Measurements from ENCODE around the gene RTN4RL1.
"Not testable (repeated sequence)": the region's sequence is repeated elsewhere in the genome, so short reads cannot be mapped to it uniquely, and the experiment has no call there.

RTN4RL1 gene

DNA sequence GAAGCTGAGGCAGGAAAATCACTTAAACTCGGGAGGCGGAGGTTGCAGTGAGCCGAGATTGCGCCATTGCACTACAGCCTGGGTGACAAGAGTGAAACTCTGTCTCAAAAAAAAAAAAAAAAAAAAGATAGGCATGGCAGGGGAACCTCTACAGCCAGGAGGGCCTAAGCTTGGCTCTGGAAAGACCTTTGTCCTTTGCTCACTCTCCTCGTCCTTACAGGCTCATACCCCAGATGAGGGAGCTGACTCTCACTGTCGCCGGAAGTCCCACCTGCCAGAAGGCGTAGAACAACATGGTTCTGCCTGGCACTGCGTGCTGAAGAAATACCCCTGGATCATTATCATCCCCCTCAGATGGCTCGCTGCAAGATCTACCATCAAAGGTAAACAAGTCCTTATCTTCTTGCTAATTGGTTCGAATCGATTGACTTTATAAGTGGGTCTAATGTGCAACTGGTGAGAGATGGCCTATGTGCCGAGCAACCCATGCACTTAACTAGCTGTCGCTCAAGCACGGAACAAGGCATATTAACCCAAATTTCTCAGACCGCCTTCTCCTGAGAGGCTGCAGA lies 29.7 kb downstream of the RTN4RL1 start:
- Histone ChIP-seq H3K27me3 (ENCODE audit: insufficient read depth, low read length) (peaks cover 49% of the 10 kb centered on the region), H3K27ac (ENCODE audit: low read depth, low read length) (no peak overlapping the region), H3K4me1 (ENCODE audit: insufficient read depth, low read length) (peaks cover 21% of the 10 kb centered on the region), H3K4me3 (ENCODE audit: low read length) (no peak overlapping the region), H3K9ac (ENCODE audit: low read depth, low read length) (no peak overlapping the region), H3K36me3 (ENCODE audit: insufficient read depth, low read length) (no peaks in the 10 kb centered on the region), H3K9me3 (ENCODE audit: insufficient read depth, low read depth, low read length) (no peaks in the 10 kb centered on the region)
- 91% methylated on average over 16 of the region's 16 CpGs for WGBS

GRCh38 chr17:1994707-1995106 lies 30.4 kb downstream of the RTN4RL1 start:
- Histone ChIP-seq H3K4me3 (ENCODE audit: low read length) (no peak overlapping the region), H3K4me1 (ENCODE audit: insufficient read depth, low read length) (peaks cover 16% of the 10 kb centered on the region), H3K9ac (ENCODE audit: low read depth, low read length) (no peak overlapping the region), H3K9me3 (ENCODE audit: insufficient read depth, low read depth, low read length) (no peaks in the 10 kb centered on the region), H3K27ac (ENCODE audit: low read depth, low read length) (no peak overlapping the region), H3K36me3 (ENCODE audit: insufficient read depth, low read length) (no peaks in the 10 kb centered on the region), H3K27me3 (ENCODE audit: insufficient read depth, low read length) (peaks cover 43% of the 10 kb centered on the region)
- WGBS: 92% methylated on average over 4 of the region's 4 CpGs

DNA sequence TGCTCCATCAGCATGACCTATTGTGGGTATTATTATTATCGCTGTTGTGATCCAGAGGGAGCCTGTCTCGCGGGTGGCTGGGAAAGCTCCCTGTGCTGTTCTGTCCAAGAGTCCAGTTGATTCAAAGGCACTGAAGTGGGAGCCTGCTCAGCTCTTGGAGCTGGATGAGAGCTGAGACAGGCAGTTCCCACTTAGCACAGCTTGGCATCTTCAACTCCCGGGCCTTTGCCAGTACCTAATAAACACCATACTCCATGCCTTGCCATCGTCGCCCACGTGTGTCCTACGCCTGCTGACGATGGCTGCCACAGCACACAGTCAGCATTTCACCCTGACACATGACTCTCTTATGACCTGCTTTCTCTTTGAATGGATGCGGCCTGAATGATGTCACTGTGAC lies 32.6 kb downstream of the RTN4RL1 start:
- H3K4me1 ChIP-seq (ENCODE audit: insufficient read depth, low read length): peaks cover 15% of the 10 kb centered on the region
- WGBS: 86% methylated on average over 10 of the region's 10 CpGs
- no peak overlapping the region for H3K27ac ChIP-seq (ENCODE audit: low read depth, low read length)
- no peaks in the 10 kb centered on the region for H3K36me3 ChIP-seq (ENCODE audit: insufficient read depth, low read length)
- H3K9ac ChIP-seq (ENCODE audit: low read depth, low read length): no peak overlapping the region
- H3K27me3 ChIP-seq (ENCODE audit: insufficient read depth, low read length): peaks cover 26% of the 10 kb centered on the region
- H3K4me3 ChIP-seq (ENCODE audit: low read length): no peak overlapping the region
- H3K9me3 ChIP-seq (ENCODE audit: insufficient read depth, low read depth, low read length): no peaks in the 10 kb centered on the region

DNA sequence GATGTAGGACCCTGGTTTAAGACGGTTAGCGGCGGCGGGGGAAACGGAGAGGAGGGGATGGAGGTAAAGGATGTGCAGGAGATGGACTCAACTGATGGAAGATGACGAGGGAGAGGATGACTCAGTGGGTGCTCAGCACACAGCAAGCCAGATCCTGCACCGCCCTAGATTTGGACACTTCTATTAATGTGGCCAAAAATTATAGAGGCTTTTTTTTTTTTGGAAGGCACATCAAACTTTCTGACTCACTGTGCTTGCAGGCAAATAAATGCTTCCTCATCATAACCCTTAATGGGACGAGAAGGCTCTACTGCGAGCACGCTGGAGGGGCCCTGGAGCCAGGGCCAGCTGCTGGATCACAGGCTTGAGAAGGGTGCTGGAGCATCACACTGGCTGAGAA lies 36.0 kb downstream of the RTN4RL1 start:
- WGBS: 92% methylated on average over 10 of the region's 10 CpGs
- H3K27ac ChIP-seq (ENCODE audit: low read depth, low read length): no peak overlapping the region

DNA sequence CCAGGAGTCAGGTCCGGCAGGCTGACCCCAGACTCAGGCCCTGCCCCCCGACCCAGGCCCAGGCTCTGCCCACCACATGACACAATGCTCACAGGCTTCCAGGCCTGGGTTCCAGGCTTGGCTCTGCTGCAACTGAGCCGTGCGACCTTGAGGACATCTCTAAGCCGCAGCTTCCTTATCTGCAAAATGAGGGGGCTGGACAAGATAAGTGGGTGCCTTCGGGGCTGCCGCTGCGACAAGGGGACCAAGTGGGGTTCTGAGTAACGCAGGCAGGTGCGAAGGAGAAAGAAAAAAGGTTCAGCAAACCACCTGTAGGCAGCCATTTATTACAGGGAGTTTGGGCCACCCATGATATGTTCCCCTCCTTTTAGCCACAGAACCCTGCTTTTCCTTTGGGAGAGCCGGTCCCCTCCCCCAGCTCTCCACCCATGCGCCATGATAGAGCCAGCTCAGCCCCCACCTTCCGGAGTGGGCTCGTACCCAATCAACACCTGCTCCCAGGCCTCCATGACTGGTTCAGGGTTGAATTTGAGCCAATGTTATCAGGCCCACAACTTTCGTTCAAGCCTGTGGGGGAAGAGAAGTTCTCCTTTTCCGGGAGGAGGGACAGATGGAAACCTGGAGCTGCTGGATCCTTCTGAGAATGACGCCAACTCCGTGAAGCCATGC lies 38.2 kb downstream of the RTN4RL1 start:
- 91% methylated on average over 18 of the region's 18 CpGs for WGBS
- Histone ChIP-seq H3K9ac (ENCODE audit: low read depth, low read length) (no peak overlapping the region), H3K4me1 (ENCODE audit: insufficient read depth, low read length) (no peaks in the 10 kb centered on the region), H3K9me3 (ENCODE audit: insufficient read depth, low read depth, low read length) (no peaks in the 10 kb centered on the region), H3K36me3 (ENCODE audit: insufficient read depth, low read length) (no peaks in the 10 kb centered on the region), H3K27ac (ENCODE audit: low read depth, low read length) (no peak overlapping the region), H3K27me3 (ENCODE audit: insufficient read depth, low read length) (peaks cover 4% of the 10 kb centered on the region), H3K4me3 (ENCODE audit: low read length) (no peak overlapping the region)

More for the DNA sequence above, 36.0 kb downstream of the RTN4RL1 start:
- peaks cover 2% of the 10 kb centered on the region; the same call in 1 of the 2 replicates for H3K27me3 ChIP-seq (ENCODE audit: insufficient read depth, low read length)
- no peaks in the 10 kb centered on the region for H3K4me1 ChIP-seq (ENCODE audit: insufficient read depth, low read length)
- no peak overlapping the region for H3K9ac ChIP-seq (ENCODE audit: low read depth, low read length)
- H3K4me3 ChIP-seq (ENCODE audit: low read length): no peak overlapping the region
- H3K9me3 ChIP-seq (ENCODE audit: insufficient read depth, low read depth, low read length): no peaks in the 10 kb centered on the region
- no peaks in the 10 kb centered on the region for H3K36me3 ChIP-seq (ENCODE audit: insufficient read depth, low read length)

GRCh38 chr17:1985686-1986085 lies 39.4 kb downstream of the RTN4RL1 start:
- Histone ChIP-seq H3K27ac (ENCODE audit: low read depth, low read length) (no peak overlapping the region), H3K4me1 (ENCODE audit: insufficient read depth, low read length) (no peaks in the 10 kb centered on the region)

DNA sequence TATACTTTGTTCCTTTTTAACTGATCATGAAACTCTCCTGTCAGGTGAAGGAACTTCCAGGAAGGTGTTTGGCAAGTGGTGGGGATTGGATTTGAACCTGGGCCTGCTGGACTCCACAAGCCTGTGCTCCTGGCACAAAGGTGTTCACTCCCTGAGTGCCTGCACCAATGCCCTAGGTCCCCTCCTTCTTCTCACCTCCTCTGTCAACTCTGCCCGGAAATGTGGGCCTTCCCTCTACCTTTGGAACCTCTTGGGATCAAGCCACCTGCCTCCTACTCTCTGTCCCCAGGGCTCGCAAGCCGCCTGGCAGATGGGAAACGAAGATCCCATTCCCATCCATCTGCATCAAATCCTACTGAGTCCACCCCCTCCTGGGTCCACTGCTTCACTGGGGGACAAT lies 40.0 kb downstream of the RTN4RL1 start:
- H3K4me3 ChIP-seq (ENCODE audit: low read length): no peak overlapping the region
- H3K4me1 ChIP-seq (ENCODE audit: insufficient read depth, low read length): no peaks in the 10 kb centered on the region
- no peak overlapping the region for H3K9ac ChIP-seq (ENCODE audit: low read depth, low read length)
- peaks cover 4% of the 10 kb centered on the region; the same call in 1 of the 2 replicates for H3K27me3 ChIP-seq (ENCODE audit: insufficient read depth, low read length)
- no peaks in the 10 kb centered on the region for H3K9me3 ChIP-seq (ENCODE audit: insufficient read depth, low read depth, low read length)
- H3K36me3 ChIP-seq (ENCODE audit: insufficient read depth, low read length): no peaks in the 10 kb centered on the region
- H3K27ac ChIP-seq (ENCODE audit: low read depth, low read length): no peak overlapping the region
- WGBS: 88% methylated on average over 4 of the region's 4 CpGs

More at GRCh38 chr17:1985686-1986085, 39.4 kb downstream of the RTN4RL1 start:
- H3K27me3 ChIP-seq (ENCODE audit: insufficient read depth, low read length): peaks cover 4% of the 10 kb centered on the region; the same call in 1 of the 2 replicates
- 51% methylated on average over 4 of the region's 4 CpGs for WGBS
- no peak overlapping the region for H3K4me3 ChIP-seq (ENCODE audit: low read length)
- no peak overlapping the region for H3K9ac ChIP-seq (ENCODE audit: low read depth, low read length)
- no peaks in the 10 kb centered on the region for H3K36me3 ChIP-seq (ENCODE audit: insufficient read depth, low read length)
- H3K9me3 ChIP-seq (ENCODE audit: insufficient read depth, low read depth, low read length): no peaks in the 10 kb centered on the region

GRCh38 chr17:1982793-1983366 lies 42.3 kb downstream of the RTN4RL1 start:
- not testable (repeated sequence) for H3K4me1 ChIP-seq (ENCODE audit: insufficient read depth, low read length); H3K27ac ChIP-seq (ENCODE audit: low read depth, low read length); H3K36me3 ChIP-seq (ENCODE audit: insufficient read depth, low read length); H3K9ac ChIP-seq (ENCODE audit: low read depth, low read length); H3K4me3 ChIP-seq (ENCODE audit: low read length); H3K9me3 ChIP-seq (ENCODE audit: insufficient read depth, low read depth, low read length)
- 74% methylated on average over 13 of the region's 13 CpGs for WGBS
- H3K27me3 ChIP-seq (ENCODE audit: insufficient read depth, low read length): peaks cover 11% of the 10 kb centered on the region

- H3K4me1 ChIP-seq (ENCODE audit: insufficient read depth, low read length): no peaks in the 10 kb centered on the region
- H3K36me3 ChIP-seq (ENCODE audit: insufficient read depth, low read length): no peaks in the 10 kb centered on the region
- H3K9ac ChIP-seq (ENCODE audit: low read depth, low read length): no peak overlapping the region
- H3K4me3 ChIP-seq (ENCODE audit: low read length): no peak overlapping the region
- 91% methylated on average over 8 of the region's 8 CpGs for WGBS
- H3K9me3 ChIP-seq (ENCODE audit: insufficient read depth, low read depth, low read length): no peaks in the 10 kb centered on the region
- H3K27ac ChIP-seq (ENCODE audit: low read depth, low read length): no peak overlapping the region
- H3K27me3 ChIP-seq (ENCODE audit: insufficient read depth, low read length): peaks cover 11% of the 10 kb centered on the region
Observed at GRCh38 chr17:1980665-1981250, 44.4 kb downstream of the RTN4RL1 start.

DNA sequence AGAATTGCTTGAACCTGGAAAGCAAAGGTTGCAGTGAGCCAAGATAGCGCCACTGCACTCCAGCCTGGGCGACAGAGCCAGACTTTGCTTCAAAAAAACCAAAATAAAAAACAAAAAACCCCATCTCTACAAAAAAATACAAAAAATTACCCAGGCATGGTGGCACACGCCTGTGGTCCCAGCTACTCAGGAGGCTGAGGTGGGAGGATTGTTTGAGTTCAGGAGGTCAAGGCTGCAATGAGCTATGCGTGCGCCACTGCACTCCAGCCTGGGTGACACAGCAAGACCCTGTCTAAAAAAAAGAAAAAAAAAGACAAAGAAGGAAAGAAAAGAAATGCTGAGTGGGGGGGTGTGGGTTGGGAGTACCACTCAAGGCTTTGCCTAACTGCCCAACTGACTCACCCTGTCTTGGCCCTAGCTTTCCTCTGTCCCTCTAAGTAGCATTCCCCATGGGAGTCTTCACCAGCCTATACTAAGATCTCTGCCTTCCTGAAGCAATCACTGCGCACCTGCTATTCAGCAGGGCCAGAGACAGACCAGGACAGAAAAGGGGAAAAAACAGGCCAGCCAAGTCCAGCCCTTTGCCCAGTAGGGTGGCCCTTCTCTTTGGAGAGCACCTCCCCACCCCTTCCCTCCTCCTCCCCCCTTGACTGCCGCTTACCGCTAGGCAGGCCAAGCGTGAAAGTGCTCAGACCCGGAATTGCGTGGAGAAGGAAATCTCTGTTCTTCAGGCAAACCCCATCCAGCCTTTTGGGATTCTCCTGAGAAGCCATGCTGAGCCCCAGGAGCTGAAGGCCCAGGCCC lies 45.8 kb downstream of the RTN4RL1 start:
- H3K27me3 ChIP-seq (ENCODE audit: insufficient read depth, low read length): peaks cover 11% of the 10 kb centered on the region
- no peaks in the 10 kb centered on the region for H3K4me1 ChIP-seq (ENCODE audit: insufficient read depth, low read length)
- H3K4me3 ChIP-seq (ENCODE audit: low read length): no peak overlapping the region
- H3K36me3 ChIP-seq (ENCODE audit: insufficient read depth, low read length): no peaks in the 10 kb centered on the region
- H3K27ac ChIP-seq (ENCODE audit: low read depth, low read length): no peak overlapping the region
- no peaks in the 10 kb centered on the region for H3K9me3 ChIP-seq (ENCODE audit: insufficient read depth, low read depth, low read length)
- H3K9ac ChIP-seq (ENCODE audit: low read depth, low read length): no peak overlapping the region
- WGBS: 65% methylated on average over 11 of the region's 11 CpGs
